ENCODE results near the gene ADAM22.

DNA sequence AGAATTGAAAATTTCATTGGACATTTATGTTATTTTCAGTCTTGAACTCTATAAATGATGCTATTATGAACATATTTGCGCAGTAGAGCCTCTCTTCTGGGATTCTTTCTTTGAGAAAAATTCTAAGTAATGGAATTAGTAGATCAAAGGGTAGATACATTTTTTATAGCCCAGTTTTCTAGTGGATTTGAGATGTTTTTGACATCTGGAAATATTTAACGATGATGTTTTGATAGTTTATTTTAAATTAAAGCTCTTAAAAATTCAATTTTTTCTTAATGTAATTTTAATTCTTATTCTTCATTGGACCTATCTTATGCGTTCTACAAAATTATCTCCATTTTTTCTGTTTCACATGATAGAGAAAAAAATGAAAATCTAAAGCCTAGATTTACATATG, 103.0 kb downstream of the ADAM22 start:
- TF ChIP-seq EZH2 (IDR thresholded peaks at IDR 0.05) (no peak), POLR2AphosphoS5 (IDR thresholded peaks at IDR 0.05; ENCODE audit: borderline replicate concordance, low read depth, low read length) (no peak), FOXP2 (optimal IDR thresholded peaks at IDR 0.05; ENCODE audit: control extremely low read depth, extremely low read length, insufficient read depth) (no peak)
